Gastroesophageal sphincter (tissue), 3 donors: Measurements from ENCODE around the gene PRKG1.

Source experiments
- CTCF ChIP-seq, 4 experiments: fragments of 200-600 bp in 2 of 4; fragments of 450-650 bp in 2 of 4; sonication (generic) in 1 of 4; IDR thresholded peaks; one replicate each; pipeline ENCODE4 v1.5.1; 2017 to 2019; ENCODE audit warnings: antibody characterized with exemption in 4 of 4, mild to moderate bottlenecking in 2 of 4, moderate library complexity in 2 of 4
- EP300 ChIP-seq: sonication (generic); formaldehyde crosslinking; IDR thresholded peaks from one replicate; pipeline ENCODE4 v1.6.1; 2017; ENCODE audit warnings: antibody characterized with exemption, mild to moderate bottlenecking
- POLR2A ChIP-seq, 2 donors: fragments of 450-650 bp; IDR thresholded peaks; one replicate each; pipeline ENCODE4 v1.6.1; 2017; ENCODE audit warnings: antibody characterized with exemption in 2 of 2, mild to moderate bottlenecking in 2 of 2, moderate library complexity in 1 of 2
- POLR2AphosphoS5 ChIP-seq: sonication (generic); formaldehyde crosslinking; IDR thresholded peaks from one replicate; pipeline ENCODE4 v1.6.1; 2017; ENCODE audit warnings: antibody characterized with exemption

- TF ChIP-seq EP300 (no peak), CTCF (IDR thresholded peaks at IDR 0.05) (no peak), POLR2A (IDR thresholded peaks at IDR 0.05) (no peak), POLR2AphosphoS5 (no peak)
Observed at GRCh38 chr10:51983481-51983880, 909.2 kb downstream of the PRKG1 start.
